Activated T-helper 1 cell treated with anti-CD3 and anti-CD28 coated beads, Interleukin-12 subunit alpha, Interleukin-12 subunit beta, Interleukin-2, Interleukin-4 antibody, amounts not matched to agents 30 ng/mL and 10 ng/mL and 1 ng/mL, durations not matched to agents 14 hours and 24 hours and 36 hours (primary cell): ENCODE data around the gene CTIF. TPM values are rescaled to one million over a fixed set of nuclear protein-coding genes. Genes with fewer than 3 reads are reported as not detected.

ENCODE experiments used
- DNase-seq: peaks from one replicate; pipeline ENCODE4 v3.0.0; 2021; ENCODE audit warnings: low spot score
- H3K27ac Mint-ChIP-seq: one replicate; pipeline ENCODE4 v1.8.0; 2021; ENCODE audit warnings: mild to moderate bottlenecking, mixed read lengths
- H3K27me3 Mint-ChIP-seq: one replicate; pipeline ENCODE4 v1.8.0; 2022; ENCODE audit warnings: mild to moderate bottlenecking, moderate library complexity, mixed read lengths; ENCODE audit not compliant: insufficient read depth
- H3K36me3 Mint-ChIP-seq: one replicate; pipeline ENCODE4 v1.8.0; 2021; ENCODE audit warnings: low read depth, mixed read lengths
- H3K4me1 Mint-ChIP-seq: one replicate; pipeline ENCODE4 v1.8.0; 2021; ENCODE audit warnings: low read depth, mixed read lengths
- H3K4me3 Mint-ChIP-seq: one replicate; pipeline ENCODE4 v1.8.0; 2021; ENCODE audit warnings: mild to moderate bottlenecking, moderate library complexity, mixed read lengths
- H3K9me3 Mint-ChIP-seq: one replicate; pipeline ENCODE4 v1.8.0; 2021; ENCODE audit warnings: mixed read lengths
- intact Hi-C: fragments of 100-400 bp; cut with micrococcal nuclease; formaldehyde crosslinking; loops from one replicate; pipeline ENCODE4 v1.15.1; 2024
- total RNA-seq: library from RNA; stranded (reverse); gene quantifications from 2 replicates; pipeline ENCODE4 v1.2.3, GENCODE V29; 2022

CTIF gene
- total RNA-seq, 1 donor from 2014 or later, result 7.2 TPM

GRCh38 chr18:48563027-48563426 lies 24.2 kb downstream of the CTIF start:
- H3K27me3 Mint-ChIP-seq, result peaks cover 15% of the 10 kb centered on the region
- H3K9me3 Mint-ChIP-seq, result no peaks in the 10 kb centered on the region
- H3K4me3 Mint-ChIP-seq, result no peak overlapping the region
- DNase-seq, result no peak
- intact Hi-C loops, result no loop called here
- H3K27ac Mint-ChIP-seq, result no peak overlapping the region
- H3K36me3 Mint-ChIP-seq, result no peaks in the 10 kb centered on the region
- peaks cover 10% of the 10 kb centered on the region for H3K4me1 Mint-ChIP-seq

GRCh38 chr18:48564139-48564538 lies 25.3 kb downstream of the CTIF start:
- no peak overlapping the region for H3K27ac Mint-ChIP-seq

GRCh38 chr18:48565105-48565504 lies 26.3 kb downstream of the CTIF start:
- peaks cover 10% of the 10 kb centered on the region for H3K4me1 Mint-ChIP-seq

More at GRCh38 chr18:48564139-48564538, 25.3 kb downstream of the CTIF start:
- Mint-ChIP-seq H3K36me3 (no peaks in the 10 kb centered on the region), H3K27me3 (peaks cover 9% of the 10 kb centered on the region), H3K4me1 (peaks cover 10% of the 10 kb centered on the region), H3K9me3 (no peaks in the 10 kb centered on the region), H3K4me3 (no peak overlapping the region)
- DNase-seq, result no peak
- intact Hi-C loops, result no loop called here

GRCh38 chr18:48566589-48566988 lies 27.8 kb downstream of the CTIF start:
- no peak overlapping the region for H3K4me3 Mint-ChIP-seq

More at GRCh38 chr18:48565105-48565504, 26.3 kb downstream of the CTIF start:
- H3K9me3 Mint-ChIP-seq, result no peaks in the 10 kb centered on the region
- no peak overlapping the region for H3K4me3 Mint-ChIP-seq
- peaks cover 7% of the 10 kb centered on the region for H3K27me3 Mint-ChIP-seq
- no peak for DNase-seq
- intact Hi-C loops, result no loop called here
- no peak overlapping the region for H3K27ac Mint-ChIP-seq
- no peaks in the 10 kb centered on the region for H3K36me3 Mint-ChIP-seq

GRCh38 chr18:48567388-48567787 lies 28.6 kb downstream of the CTIF start:
- H3K9me3 Mint-ChIP-seq, result no peaks in the 10 kb centered on the region
- intact Hi-C loops, result no loop called here
- peaks cover 10% of the 10 kb centered on the region for H3K4me1 Mint-ChIP-seq
- H3K27me3 Mint-ChIP-seq, result peaks cover 2% of the 10 kb centered on the region
- no peaks in the 10 kb centered on the region for H3K36me3 Mint-ChIP-seq
- no peak overlapping the region for H3K27ac Mint-ChIP-seq
- no peak overlapping the region for H3K4me3 Mint-ChIP-seq
- DNase-seq, result no peak

More at GRCh38 chr18:48566589-48566988, 27.8 kb downstream of the CTIF start:
- peaks cover 10% of the 10 kb centered on the region for H3K4me1 Mint-ChIP-seq
- no peak overlapping the region for H3K27ac Mint-ChIP-seq
- H3K36me3 Mint-ChIP-seq, result no peaks in the 10 kb centered on the region
- intact Hi-C loops, result no loop called here
- no peaks in the 10 kb centered on the region for H3K9me3 Mint-ChIP-seq
- DNase-seq, result no peak
- H3K27me3 Mint-ChIP-seq, result peaks cover 2% of the 10 kb centered on the region

- no peak overlapping the region for H3K4me3 Mint-ChIP-seq
- H3K9me3 Mint-ChIP-seq, result no peaks in the 10 kb centered on the region
- no peaks in the 10 kb centered on the region for H3K36me3 Mint-ChIP-seq
- peaks cover under 1% of the 10 kb centered on the region for H3K4me1 Mint-ChIP-seq
- intact Hi-C loops, result no loop called here
- no peak for DNase-seq
- peaks cover 2% of the 10 kb centered on the region for H3K27me3 Mint-ChIP-seq
- H3K27ac Mint-ChIP-seq, result no peak overlapping the region
Observed at GRCh38 chr18:48569139-48569914, 30.5 kb downstream of the CTIF start.

GRCh38 chr18:48569915-48570264 lies 31.1 kb downstream of the CTIF start:
- Mint-ChIP-seq H3K4me3 (no peak overlapping the region), H3K4me1 (no peaks in the 10 kb centered on the region), H3K27me3 (peaks cover 2% of the 10 kb centered on the region), H3K9me3 (no peaks in the 10 kb centered on the region), H3K36me3 (no peaks in the 10 kb centered on the region), H3K27ac (no peak overlapping the region)
- intact Hi-C loops, result no loop called here
- DNase-seq, result no peak

GRCh38 chr18:48570313-48570712 lies 31.5 kb downstream of the CTIF start:
- no peak for DNase-seq
- Mint-ChIP-seq H3K27me3 (peaks cover 2% of the 10 kb centered on the region), H3K4me3 (no peak overlapping the region), H3K27ac (no peak overlapping the region), H3K36me3 (no peaks in the 10 kb centered on the region), H3K4me1 (no peaks in the 10 kb centered on the region), H3K9me3 (no peaks in the 10 kb centered on the region)
- intact Hi-C loops, result no loop called here

- no peak for DNase-seq
- Mint-ChIP-seq H3K9me3 (no peaks in the 10 kb centered on the region), H3K36me3 (no peaks in the 10 kb centered on the region), H3K27me3 (peaks cover 2% of the 10 kb centered on the region), H3K4me3 (no peak overlapping the region), H3K27ac (no peak overlapping the region), H3K4me1 (no peaks in the 10 kb centered on the region)
- intact Hi-C loops, result no loop called here
Observed at GRCh38 chr18:48571639-48572384, 33.0 kb downstream of the CTIF start.

GRCh38 chr18:48572402-48573126 lies 33.7 kb downstream of the CTIF start:
- Mint-ChIP-seq H3K27me3 (peaks cover 2% of the 10 kb centered on the region), H3K9me3 (no peaks in the 10 kb centered on the region), H3K4me1 (no peaks in the 10 kb centered on the region), H3K4me3 (no peak overlapping the region), H3K27ac (no peak overlapping the region), H3K36me3 (no peaks in the 10 kb centered on the region)
- intact Hi-C loops, result no loop called here
- no peak for DNase-seq

- intact Hi-C loops, result no loop called here
- H3K4me1 Mint-ChIP-seq, result no peaks in the 10 kb centered on the region
- H3K36me3 Mint-ChIP-seq, result no peaks in the 10 kb centered on the region
- no peak overlapping the region for H3K4me3 Mint-ChIP-seq
- DNase-seq, result no peak
- H3K27me3 Mint-ChIP-seq, result no peaks in the 10 kb centered on the region
- no peaks in the 10 kb centered on the region for H3K9me3 Mint-ChIP-seq
- no peak overlapping the region for H3K27ac Mint-ChIP-seq
Observed at GRCh38 chr18:48573632-48574283, 34.9 kb downstream of the CTIF start.

GRCh38 chr18:48574667-48575300 lies 36.0 kb downstream of the CTIF start:
- intact Hi-C loops, result no loop called here
- Mint-ChIP-seq H3K4me1 (no peaks in the 10 kb centered on the region), H3K4me3 (no peak overlapping the region)

More at GRCh38 chr18:48574667-48575300, 36.0 kb downstream of the CTIF start:
- Mint-ChIP-seq H3K36me3 (no peaks in the 10 kb centered on the region), H3K27me3 (no peaks in the 10 kb centered on the region), H3K27ac (no peak overlapping the region), H3K9me3 (no peaks in the 10 kb centered on the region)
- DNase-seq, result no peak
